ENCODE results near the gene CST4.
"Not testable (repeated sequence)": the region's sequence is repeated elsewhere in the genome, so short reads cannot be mapped to it uniquely, and the experiment has no call there.

Gene CST4, protein sequence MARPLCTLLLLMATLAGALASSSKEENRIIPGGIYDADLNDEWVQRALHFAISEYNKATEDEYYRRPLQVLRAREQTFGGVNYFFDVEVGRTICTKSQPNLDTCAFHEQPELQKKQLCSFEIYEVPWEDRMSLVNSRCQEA

DNA sequence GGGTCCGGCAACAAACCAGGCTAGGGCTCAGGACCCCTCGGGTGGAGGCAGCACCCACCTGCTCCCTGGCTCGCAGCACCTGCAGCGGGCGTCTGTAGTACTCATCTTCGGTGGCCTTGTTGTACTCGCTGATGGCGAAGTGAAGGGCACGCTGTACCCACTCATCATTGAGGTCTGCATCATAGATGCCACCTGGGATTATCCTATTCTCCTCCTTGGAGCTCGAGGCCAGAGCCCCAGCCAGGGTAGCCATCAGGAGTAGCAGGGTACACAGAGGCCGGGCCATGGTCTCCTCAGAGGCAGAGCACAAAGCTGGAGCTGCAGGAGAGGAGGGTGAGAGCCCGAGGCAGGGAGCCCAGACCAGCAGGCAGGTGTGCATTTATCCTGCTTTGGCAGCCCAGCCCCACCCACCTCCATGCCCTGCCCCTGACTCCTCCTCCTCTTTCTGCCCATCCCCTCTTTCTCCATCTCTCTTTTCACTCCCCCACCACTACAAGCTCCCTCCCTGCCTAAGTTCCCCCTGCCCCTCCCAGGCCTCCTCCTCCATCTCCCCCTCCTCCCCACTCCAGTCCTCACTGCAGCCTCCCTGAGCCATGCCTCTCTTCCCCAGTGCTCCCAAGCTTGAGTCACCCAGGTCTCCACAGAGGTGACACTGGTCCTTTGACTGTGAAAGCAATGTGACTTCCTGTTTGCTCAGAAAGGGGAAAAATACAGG, at the start of gene CST4:
Gene CST4 (minus strand): TSS at position 355 of the 715 bp plus-strand sequence. CDS start 69 bp downstream, at position 286.
- not testable (repeated sequence) for DNase-seq (ENCODE audit: low spot score)

DNA sequence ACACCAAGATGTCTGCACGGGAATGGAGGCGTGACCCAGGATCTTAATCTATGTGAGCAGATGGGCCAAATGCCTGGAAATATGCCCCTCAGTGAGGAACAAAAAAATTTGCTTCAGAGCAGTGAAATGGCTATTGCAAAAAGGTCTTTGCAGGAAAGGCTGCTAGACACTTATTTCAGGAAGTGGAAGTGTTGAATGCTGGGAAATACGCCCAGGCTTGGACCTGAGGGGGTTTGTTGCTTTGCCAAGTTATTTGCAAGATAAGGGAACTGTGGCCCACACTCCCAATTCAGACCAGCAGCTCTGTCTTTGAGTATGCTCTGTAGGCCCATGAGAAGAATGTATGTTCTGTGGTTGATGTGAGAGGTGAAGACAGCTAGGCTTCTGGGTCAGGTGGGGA, 46.6 kb upstream of the CST4 start:
- DNase-seq (ENCODE audit: low spot score), result not testable (repeated sequence)

DNA sequence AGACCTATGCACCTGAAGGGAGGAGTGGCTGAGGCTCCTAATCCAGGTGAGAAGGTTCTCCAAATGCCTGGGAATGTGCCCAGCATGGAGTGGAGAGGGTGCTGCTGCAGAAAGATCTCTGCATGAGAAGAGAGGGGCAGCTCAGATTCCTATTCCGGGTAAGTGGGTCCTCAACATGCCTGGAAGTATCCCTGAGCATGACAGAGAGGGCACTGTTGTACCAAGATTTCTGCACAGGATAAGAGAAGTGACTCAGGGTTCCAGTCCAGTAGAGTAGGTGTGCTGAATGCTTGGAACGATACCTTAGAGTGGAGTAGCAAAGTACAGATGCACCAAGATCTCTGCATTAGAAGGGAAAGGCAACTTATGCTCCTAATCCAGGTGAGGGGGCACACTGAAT, 46.1 kb upstream of the CST4 start:
- not testable (repeated sequence) for DNase-seq (ENCODE audit: low spot score)

DNA sequence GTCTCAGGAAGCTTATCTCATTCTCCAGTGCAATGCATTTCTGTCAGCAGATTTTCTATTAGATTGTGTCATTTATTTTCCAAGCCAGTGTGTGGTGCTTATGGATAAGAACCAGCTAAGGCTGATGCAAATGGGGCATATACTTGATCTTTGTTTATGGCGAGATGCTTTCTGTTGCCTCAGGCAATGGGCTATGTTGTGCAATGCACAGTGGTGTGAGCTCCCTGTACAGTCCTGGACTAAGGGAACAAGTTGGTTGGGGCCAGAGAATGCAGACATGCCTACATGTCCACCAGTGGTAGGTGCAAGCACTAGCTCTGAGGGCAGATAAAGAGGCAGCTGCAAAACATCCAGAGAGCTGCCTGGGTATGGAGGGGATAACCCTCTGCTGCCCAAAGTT, 45.6 kb upstream of the CST4 start:
- DNase-seq (ENCODE audit: low spot score), result not testable (repeated sequence)

DNA sequence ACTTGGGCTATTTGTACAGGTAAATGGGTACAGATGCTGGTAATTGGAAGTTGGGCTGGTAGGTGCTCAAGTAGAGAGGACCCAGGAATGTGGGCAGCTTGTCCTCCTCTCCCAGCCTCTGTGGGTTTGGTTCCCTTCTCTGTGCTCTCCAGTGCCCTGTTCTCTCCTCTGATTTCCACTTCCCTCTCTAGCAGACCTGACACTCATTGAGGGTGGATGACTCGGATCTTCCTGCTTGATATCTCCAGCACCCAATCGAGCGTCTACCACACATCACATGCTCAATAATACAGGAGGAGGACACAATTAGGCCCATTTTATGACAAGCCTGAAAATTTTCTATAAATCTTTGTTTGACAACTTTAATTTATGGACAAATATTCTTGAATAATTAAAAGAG, 38.2 kb upstream of the CST4 start:
- DNase-seq (ENCODE audit: low spot score), result no peak

DNA sequence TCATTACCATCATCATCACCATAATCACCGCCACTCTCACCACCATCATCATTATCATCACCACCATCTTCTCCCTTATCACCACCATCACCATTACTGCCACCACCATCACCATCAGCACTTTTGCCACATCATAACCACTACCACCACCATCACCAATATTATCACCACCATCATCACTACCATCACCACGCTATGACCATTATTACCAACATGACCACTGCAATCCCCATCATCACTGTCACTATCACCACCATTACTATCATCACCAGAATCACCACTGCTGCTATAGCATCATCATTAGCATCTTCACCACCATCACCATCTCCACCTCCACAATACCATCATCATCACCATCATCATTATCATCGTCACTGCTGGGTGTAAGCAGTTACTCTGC, 36.3 kb upstream of the CST4 start:
- no peak for DNase-seq (ENCODE audit: low spot score)

DNA sequence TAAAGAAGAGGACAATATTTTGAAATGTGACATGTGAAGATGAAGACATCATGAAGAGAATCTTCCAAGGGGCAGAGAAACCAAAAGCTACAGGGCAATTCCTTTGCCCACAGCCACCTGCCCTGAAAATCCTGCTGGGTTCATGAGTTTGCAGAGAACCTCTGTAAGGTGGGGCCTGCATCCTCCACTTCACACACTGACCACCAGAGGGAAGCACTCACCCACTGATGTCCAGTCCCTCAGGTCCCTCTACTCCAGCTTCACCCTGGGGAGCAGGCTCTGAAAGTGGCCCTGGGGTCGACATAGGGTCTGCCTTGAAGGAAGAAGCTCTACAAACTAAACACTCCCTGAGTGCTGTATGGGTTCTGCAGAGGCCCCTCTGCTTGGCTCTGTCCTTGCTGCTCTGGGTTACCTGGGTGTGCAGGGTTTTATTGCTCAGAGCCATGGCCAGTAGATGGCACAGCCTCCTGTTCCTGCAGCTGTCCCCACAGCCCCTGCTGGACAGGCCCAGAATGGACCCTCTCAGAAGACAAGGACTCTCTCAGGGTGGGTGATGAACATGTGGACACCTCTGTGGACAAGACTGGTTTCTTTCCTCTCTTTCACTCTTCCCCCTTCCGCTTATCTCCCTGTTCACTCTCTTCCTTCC, 34.9 kb upstream of the CST4 start:
- peak; percentile 13 for DNase-seq (ENCODE audit: low spot score)

DNA sequence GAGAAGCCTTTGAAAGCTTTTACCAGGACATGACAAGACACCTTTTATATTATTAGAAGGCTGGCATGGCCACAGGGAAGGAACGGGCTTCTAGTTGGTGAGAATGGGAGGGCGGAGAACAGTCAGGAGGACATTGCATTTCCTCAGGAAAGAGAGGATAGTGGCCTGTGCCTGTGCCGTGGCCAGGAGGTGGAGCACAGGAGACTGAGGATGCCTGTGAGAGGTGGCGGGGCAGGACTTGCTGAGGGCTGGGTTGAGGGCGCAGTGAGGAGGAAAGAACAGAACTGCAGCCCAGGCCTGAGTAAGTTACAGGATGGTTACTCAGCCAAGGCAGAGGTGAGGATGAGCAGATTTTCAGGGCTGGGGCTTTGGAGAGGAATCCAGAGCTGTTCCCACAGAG, 34.0 kb upstream of the CST4 start:
- peak; percentile 7 for DNase-seq (ENCODE audit: low spot score)

- no peak for DNase-seq (ENCODE audit: low spot score)
Measured at GRCh38 chr20:23721962-23722361, 33.1 kb upstream of the CST4 start.

- DNase-seq (ENCODE audit: low spot score), result not testable (repeated sequence)
Measured at GRCh38 chr20:23719351-23719750, 30.5 kb upstream of the CST4 start.

DNA sequence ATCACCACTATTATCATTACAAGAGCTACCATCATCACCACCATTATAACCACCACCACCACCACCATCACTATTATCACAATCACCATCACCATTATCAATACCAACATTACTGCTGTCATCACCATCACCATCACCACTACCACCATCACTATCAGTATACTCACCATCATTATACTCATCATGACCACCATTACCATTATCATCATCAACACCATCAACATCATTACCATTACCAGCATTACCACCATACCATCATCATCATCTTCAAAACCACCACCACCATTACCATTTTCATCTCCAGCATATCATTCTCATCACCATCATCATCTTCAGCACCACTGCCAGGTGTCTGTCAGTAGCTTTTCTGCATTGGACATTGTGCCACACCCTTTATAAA, 22.9 kb upstream of the CST4 start:
- not testable (repeated sequence) for DNase-seq (ENCODE audit: low spot score)

GRCh38 chr20:23710771-23711170, 21.9 kb upstream of the CST4 start:
- no peak for DNase-seq (ENCODE audit: low spot score)

GRCh38 chr20:23705895-23706294, 17.1 kb upstream of the CST4 start:
- DNase-seq (ENCODE audit: low spot score), result no peak

DNA sequence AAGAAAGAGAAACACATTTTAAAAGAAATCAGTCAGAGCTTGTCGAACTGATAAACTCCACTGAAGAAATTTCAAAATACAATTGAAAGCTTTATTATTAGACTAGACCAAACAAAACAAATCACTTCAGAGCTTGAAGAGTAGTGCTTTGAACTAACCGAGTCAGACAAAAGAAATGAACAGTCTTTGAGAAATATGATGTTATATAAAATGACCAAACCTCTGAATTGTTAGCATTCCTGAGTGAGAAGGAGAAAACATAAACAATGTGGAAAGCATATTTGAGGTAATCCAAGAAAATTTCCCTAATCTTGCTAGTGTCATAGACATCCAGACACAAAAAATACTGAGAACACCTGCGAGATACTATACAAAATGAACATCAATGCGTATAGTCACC, 13.2 kb upstream of the CST4 start:
- no peak for DNase-seq (ENCODE audit: low spot score)

GRCh38 chr20:23700931-23701330, 12.1 kb upstream of the CST4 start:
- DNase-seq (ENCODE audit: low spot score), result no peak

DNA sequence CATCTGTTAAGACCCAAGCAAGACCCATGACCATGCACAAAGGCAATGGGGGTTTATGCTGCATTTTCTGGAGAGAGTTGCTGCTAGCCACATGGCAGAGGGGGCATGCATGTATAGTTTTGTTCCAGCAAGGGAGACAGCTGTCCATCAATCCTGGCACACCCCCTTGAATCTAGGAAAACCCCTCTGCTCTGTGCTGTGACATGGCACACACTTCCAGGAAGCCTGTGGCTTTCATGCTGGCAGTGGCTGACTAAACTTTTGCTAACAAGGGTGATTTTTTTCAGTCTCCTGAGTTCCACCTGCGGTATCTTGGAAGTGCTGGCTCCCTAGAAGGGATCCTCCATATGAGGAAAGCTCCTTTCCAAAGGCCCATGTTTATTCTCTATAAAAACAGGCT, 9.1 kb upstream of the CST4 start:
- DNase-seq (ENCODE audit: low spot score), result no peak

DNA sequence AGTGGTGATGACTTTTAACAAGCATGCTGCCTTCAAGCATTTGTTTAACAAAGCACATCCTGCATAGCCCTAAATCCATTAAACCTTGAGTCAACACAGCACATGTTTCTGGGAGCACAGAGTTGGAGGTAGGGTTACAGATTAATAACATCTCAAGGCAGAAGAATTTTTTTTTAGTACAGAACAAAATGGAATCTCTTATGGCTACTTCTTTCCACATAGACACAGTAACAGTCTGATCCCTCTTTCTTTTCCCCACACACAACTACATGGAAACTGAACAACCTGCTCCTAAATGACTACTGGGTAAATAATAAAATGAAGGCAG, 6.2 kb upstream of the CST4 start:
- not testable (repeated sequence) for DNase-seq (ENCODE audit: low spot score)

- not testable (repeated sequence) for DNase-seq (ENCODE audit: low spot score)
Measured at GRCh38 chr20:23694178-23695067, 5.6 kb upstream of the CST4 start.

DNA sequence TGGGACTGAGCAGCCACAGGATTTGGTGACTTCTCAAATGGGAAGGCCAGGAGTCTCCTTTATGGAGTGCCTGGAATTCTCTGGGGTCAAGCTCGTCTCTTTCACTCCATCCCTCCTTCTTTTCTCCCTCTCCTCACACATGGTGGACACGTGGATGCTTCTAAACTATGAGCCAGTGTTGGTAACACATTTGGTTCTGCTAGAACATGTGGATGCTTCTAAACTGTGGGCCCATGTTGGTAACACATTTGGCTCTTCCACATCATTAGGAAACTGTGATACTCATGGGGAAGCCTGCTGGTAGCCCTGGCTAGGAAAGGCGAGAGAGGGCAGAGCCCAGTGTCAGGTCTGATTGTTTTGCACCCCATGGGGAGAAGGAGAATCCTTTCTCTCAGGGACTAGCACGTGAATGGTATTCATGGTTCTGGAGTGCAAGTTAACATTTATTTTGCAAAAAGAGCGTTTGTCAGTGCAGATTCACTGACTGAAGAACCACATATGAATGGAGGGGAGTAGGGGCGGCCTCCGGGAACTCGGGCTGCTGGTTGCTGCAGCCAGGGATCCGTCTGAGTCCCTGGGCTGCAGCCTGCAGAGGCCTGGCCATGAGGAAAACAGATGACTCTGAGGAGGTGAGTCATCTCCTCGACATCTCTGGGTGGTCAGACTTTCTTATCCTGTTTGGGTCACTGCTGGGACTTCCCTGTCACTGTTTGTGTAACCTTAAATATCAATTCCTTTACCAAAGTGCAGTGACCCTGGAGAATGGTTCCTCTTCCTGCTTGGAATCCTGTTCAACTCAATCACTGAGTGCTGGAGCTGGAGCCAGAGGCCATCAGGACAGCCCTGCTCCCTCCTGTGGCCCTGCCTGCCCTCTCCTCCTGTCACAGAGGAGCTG, 4.1 kb upstream of the CST4 start:
- DNase-seq (ENCODE audit: low spot score), result not testable (repeated sequence)

GRCh38 chr20:23691675-23692074, 2.8 kb upstream of the CST4 start:
- DNase-seq (ENCODE audit: low spot score), result no peak

GRCh38 chr20:23690581-23690980, 1.7 kb upstream of the CST4 start:
- no peak for DNase-seq (ENCODE audit: low spot score)

GRCh38 chr20:23689399-23689690, 507 bp upstream of the CST4 start:
- DNase-seq (ENCODE audit: low spot score), result no peak

Measured in iPS-NIHi11 (cell line).